Heart left ventricle (tissue), 16 donors: ENCODE results near the gene IGFBP2. TPM values are rescaled to one million over a fixed set of nuclear protein-coding genes. Genes with fewer than 3 reads are reported as not detected.

Experiments used
- ATAC-seq, 4 donors: fragments of 200-7000 bp; cut with Tn5 transposase; one replicate each; pipeline ENCODE4 v1.9.1; 2020 to 2022; ENCODE audit warnings: moderate library complexity in 4 of 4, mild to moderate bottlenecking in 3 of 4, moderate number of reproducible peaks in 1 of 4
- DNase-seq, 5 donors: peaks; one replicate each; pipeline ENCODE4 v3.0.0-alpha.2; 2020
- H3K27ac ChIP-seq, 12 donors: fragments of 200-600 bp; sonication (generic) in 4 of 12; one replicate each; pipeline versions ENCODE4 v1.5.0 to v1.8.0; 2016 to 2022; ENCODE audit warnings: mild to moderate bottlenecking in 2 of 12
- H3K27me3 ChIP-seq, 9 donors: fragments of 200-600 bp; sonication (generic) in 2 of 9; one replicate each; pipeline versions ENCODE4 v1.5.1 to v1.8.0; 2016 to 2022; ENCODE audit warnings: mild to moderate bottlenecking in 3 of 9
- H3K36me3 ChIP-seq, 9 donors: fragments of 200-600 bp; sonication (generic) in 2 of 9; one replicate each; pipeline versions ENCODE4 v1.5.0 to v1.8.0; 2018 to 2022; ENCODE audit warnings: mild to moderate bottlenecking in 2 of 9
- H3K4me1 ChIP-seq, 12 donors: fragments of 200-600 bp; sonication (generic) in 4 of 12; one replicate each; pipeline versions ENCODE4 v1.5.0 to v1.8.0; 2016 to 2022; ENCODE audit warnings: mild to moderate bottlenecking in 3 of 12
- H3K4me3 ChIP-seq, 12 donors: fragments of 200-600 bp; sonication (generic) in 4 of 12; one replicate each; pipeline versions ENCODE4 v1.5.0 to v1.8.0; 2017 to 2022; ENCODE audit warnings: mild to moderate bottlenecking in 9 of 12, moderate library complexity in 4 of 12
- H3K9me3 ChIP-seq, 12 donors: fragments of 200-600 bp; sonication (generic) in 4 of 12; one replicate each; pipeline versions ENCODE4 v1.5.0 to v1.8.0; 2016 to 2022; ENCODE audit warnings: mild to moderate bottlenecking in 1 of 12
- POLR2A ChIP-seq, 2 donors: fragments of 450-650 bp; IDR thresholded peaks; one replicate each; pipeline ENCODE4 v1.6.1; 2017; ENCODE audit warnings: antibody characterized with exemption in 2 of 2, mild to moderate bottlenecking in 2 of 2, moderate library complexity in 2 of 2
- WGBS, 4 donors: extraction: QIAGEN DNeasy Blood & Tissue Kit in 2 of 4; methylation state at CpG; one replicate each; pipeline versions ENCODE4 v1.1.5 to v1.1.7; 2013 to 2018; 5-methylcytosine and 5-hydroxymethylcytosine counted together
- intact Hi-C, 10 donors: fragments of 100-400 bp; cut with DNase I; formaldehyde crosslinking; loops; one replicate each; pipeline versions ENCODE4 v1.11.1 to v1.14.2; 2022
- polyA plus RNA-seq, 2 donors: library from polyadenylated mRNA; stranded (reverse); fragments of 200-250 nt; gene quantifications; one replicate each; pipeline ENCODE4 v1.2.3, GENCODE V29; 2013
- total RNA-seq, 9 donors: library from RNA; depleted of rRNA in 2 of 9; stranded (reverse); fragments of >200 nt in 2 of 9; fragmentation: NEBNext Ultra II Directional in 3 of 9; extraction: Animal tissue kit (Norgen Biotek cat#: 25700) in 3 of 9; gene quantifications; one replicate each; pipeline versions ENCODE4 v1.1.0 to v1.2.4, GENCODE V29; 2016 to 2023
- TF ChIP-seq, protein P1 (sequence below), 12 donors: fragments of 200-600 bp; sonication (generic) in 4 of 12; IDR thresholded peaks; one replicate each; pipeline versions ENCODE4 v1.5.0 to v1.8.0; 2018 to 2022; ENCODE audit warnings: antibody characterized with exemption in 12 of 12, mild to moderate bottlenecking in 5 of 12
- donor health status: ischemic (EF 13 %, LVEDD 7.1; RV severe dilation, severe dysfunction).
- donor health status: healthy with polysubstance abuse.
- donor health status: DM: no; HTN: yes; CAD: no.
- donor health status: DM: no; HTN: no; CAD: no.
- donor health status: ischemic (EF 25% LVEDD 6.9; RV normal size, moderate dysfunction).
- donor health status: ischemic (EF 25% LVEDD 5.7; RV mildly dilated, moderate dysfunction).
- donor health status: healthy.
- donor health status: DM: yes; HTN: yes; CAD: no.
- donor health status: ischemic (EF 35%, LVEDD 5.7; RV mildly dilated, moderate dysfunction).
- donor health status: nonischemic (EF 11% LVEDD 7.7; RV severe dilation, severe dysfunction).
- donor health status: DM: yes; HTN: yes; CAD: no.
- donor health status: PGD.
- donor health status: ischemic (EF 29% LVEDD 5.4; RV normal size, mild dysfunction).
- donor health status: nonischemic (EF 23%, LVEDD 6.1; RV moderate dilation, normal function).

Gene IGFBP2
- total and polyA plus RNA-seq, 11 donors = 57.2 to 326 (median 113) TPM

- intact Hi-C loops = loop anchor here in 8 of 10 donors (5.0 to 10.0 kb wide), 10 partner anchors 161 to 1023 kb away; no protein-coding TSS in a partner anchor
- Histone ChIP-seq H3K4me1 (peaks cover 0 to 62% (median 33%) of the 10 kb centered on the region in 12 donors), H3K36me3 (peaks cover 0 to 9% (median 0%) of the 10 kb centered on the region in 9 donors), H3K27me3 (peaks cover 0 to 62% (median 0%) of the 10 kb centered on the region in 9 donors), H3K27ac (peak overlapping the region; percentile 59 to 93 (median 88)), H3K4me3 (peak overlapping the region; percentile 53 to 80 (median 63)), H3K9me3 (no peaks in the 10 kb centered on the region)
- 1 to 2% (median 1%) methylated on average over 30 to 59 of the region's 59 CpGs for WGBS, 4 donors
- peak in 3 of 4 donors; percentile 7 to 16 (median 8) for ATAC-seq
- TF ChIP-seq, protein P1, sequence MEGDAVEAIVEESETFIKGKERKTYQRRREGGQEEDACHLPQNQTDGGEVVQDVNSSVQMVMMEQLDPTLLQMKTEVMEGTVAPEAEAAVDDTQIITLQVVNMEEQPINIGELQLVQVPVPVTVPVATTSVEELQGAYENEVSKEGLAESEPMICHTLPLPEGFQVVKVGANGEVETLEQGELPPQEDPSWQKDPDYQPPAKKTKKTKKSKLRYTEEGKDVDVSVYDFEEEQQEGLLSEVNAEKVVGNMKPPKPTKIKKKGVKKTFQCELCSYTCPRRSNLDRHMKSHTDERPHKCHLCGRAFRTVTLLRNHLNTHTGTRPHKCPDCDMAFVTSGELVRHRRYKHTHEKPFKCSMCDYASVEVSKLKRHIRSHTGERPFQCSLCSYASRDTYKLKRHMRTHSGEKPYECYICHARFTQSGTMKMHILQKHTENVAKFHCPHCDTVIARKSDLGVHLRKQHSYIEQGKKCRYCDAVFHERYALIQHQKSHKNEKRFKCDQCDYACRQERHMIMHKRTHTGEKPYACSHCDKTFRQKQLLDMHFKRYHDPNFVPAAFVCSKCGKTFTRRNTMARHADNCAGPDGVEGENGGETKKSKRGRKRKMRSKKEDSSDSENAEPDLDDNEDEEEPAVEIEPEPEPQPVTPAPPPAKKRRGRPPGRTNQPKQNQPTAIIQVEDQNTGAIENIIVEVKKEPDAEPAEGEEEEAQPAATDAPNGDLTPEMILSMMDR (IDR thresholded peaks at IDR 0.05) = peak in 1 of 12 donors; percentile 7
- TF ChIP-seq POLR2A (IDR thresholded peaks at IDR 0.05) = no peak
- DNase-seq = peak; percentile 53 to 82 (median 65)
These were observed 61.0 kb downstream of the IGFBP2 start for GRCh38 chr2:216694082-216694825.

- Histone ChIP-seq H3K4me1 (peaks cover 0 to 61% (median 33%) of the 10 kb centered on the region in 12 donors), H3K9me3 (no peaks in the 10 kb centered on the region), H3K4me3 (peak overlapping the region; percentile 53 to 80 (median 63)), H3K27ac (peak overlapping the region; percentile 59 to 93 (median 88)), H3K36me3 (peaks cover 0 to 4% (median 0%) of the 10 kb centered on the region in 9 donors), H3K27me3 (peaks cover 0 to 60% (median 0%) of the 10 kb centered on the region in 9 donors)
- TF ChIP-seq POLR2A (IDR thresholded peaks at IDR 0.05) = no peak
- TF ChIP-seq, protein P1 (IDR thresholded peaks at IDR 0.05) = no peak
- ATAC-seq (no peak), DNase-seq (no peak)
- WGBS, 4 donors = 4 to 13% (median 8%) methylated on average over 10 of the region's 10 CpGs
- intact Hi-C loops = loop anchor here in 9 of 10 donors (5.0 to 10.0 kb wide), 20 partner anchors 72 to 1022 kb away; no protein-coding TSS in a partner anchor
These were observed 61.6 kb downstream of the IGFBP2 start for GRCh38 chr2:216694826-216695217.

GRCh38 chr2:216695401-216695821, 62.2 kb downstream of the IGFBP2 start, which contains the start of gene IGFBP5:
IGFBP5 (minus strand) TSS chr2:216695549; CDS start chr2:216694775, 774 bp downstream.
- TF ChIP-seq, protein P1 (IDR thresholded peaks at IDR 0.05) = peak in 3 of 12 donors; percentile 11 to 42 (median 23)
- peak in 1 of 2 donors; percentile 63 for TF ChIP-seq POLR2A (IDR thresholded peaks at IDR 0.05)
- ATAC-seq (peak; percentile 9 to 48 (median 33)), DNase-seq (peak; percentile 89 to 94 (median 92))
- WGBS, 4 donors = 8 to 17% (median 12%) methylated on average over 15 to 16 of the region's 16 CpGs
- Histone ChIP-seq H3K9me3 (no peaks in the 10 kb centered on the region), H3K27me3 (peaks cover 0 to 55% (median 0%) of the 10 kb centered on the region in 9 donors), H3K36me3 (no peaks in the 10 kb centered on the region), H3K4me1 (peaks cover 0 to 62% (median 33%) of the 10 kb centered on the region in 12 donors), H3K27ac (peak within 1 kb of the TSS; percentile 59 to 93 (median 88)), H3K4me3 (peak within 1 kb of the TSS; percentile 53 to 80 (median 63))
- intact Hi-C loops = loop anchor here in 9 of 10 donors (5.0 to 10.0 kb wide), 18 partner anchors 72 to 1017 kb away; no protein-coding TSS in a partner anchor

DNA sequence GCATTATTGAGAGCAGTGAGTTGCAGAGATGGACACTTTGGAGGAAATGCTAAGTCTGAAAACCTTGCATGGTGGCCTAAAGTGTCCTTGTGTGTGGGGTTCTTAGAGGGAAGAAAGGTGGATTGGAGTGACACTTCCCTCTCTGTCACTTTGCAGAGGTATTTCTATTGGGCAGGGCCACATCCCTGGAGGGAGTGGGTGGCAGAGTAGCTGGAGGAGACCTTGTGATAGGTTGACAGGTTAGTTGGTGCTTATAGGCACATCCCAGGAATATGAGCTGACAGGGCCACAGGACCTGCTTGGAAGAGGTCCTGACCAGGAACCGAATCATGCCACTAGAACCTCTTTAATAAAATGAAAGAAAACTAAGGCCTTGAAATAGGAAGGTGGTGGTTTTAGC, 63.1 kb downstream of the IGFBP2 start:
- H3K9me3 ChIP-seq = no peaks in the 10 kb centered on the region
- TF ChIP-seq, protein P1 (IDR thresholded peaks at IDR 0.05) = no peak
- no peak for TF ChIP-seq POLR2A (IDR thresholded peaks at IDR 0.05)
- no peak overlapping the region for H3K4me3 ChIP-seq
- intact Hi-C loops = loop anchor here in 9 of 10 donors (1.0 to 10.0 kb wide), 21 partner anchors 71 to 1016 kb away; no protein-coding TSS in a partner anchor
- peak overlapping the region in 8 of 12 donors; percentile 8 to 93 (median 70) for H3K27ac ChIP-seq
- ATAC-seq = no peak
- H3K4me1 ChIP-seq = peaks cover 0 to 62% (median 36%) of the 10 kb centered on the region in 12 donors
- 68 to 86% (median 80%) methylated on average over 1 of the region's 1 CpG for WGBS, 4 donors
- no peaks in the 10 kb centered on the region for H3K36me3 ChIP-seq
- peaks cover 0 to 56% (median 0%) of the 10 kb centered on the region in 9 donors for H3K27me3 ChIP-seq
- no peak for DNase-seq
